ENCODE measurements around the gene TEX13B.

TEX13B gene

GRCh38 chrX:107935664-107936433 is 46.3 kb downstream of the TEX13B start:
- no peak for DNase-seq (ENCODE audit: low spot score)

GRCh38 chrX:107935200-107935599 is 47.0 kb downstream of the TEX13B start:
- no peak for DNase-seq (ENCODE audit: low spot score)

GRCh38 chrX:107934262-107934661 is 47.9 kb downstream of the TEX13B start:
- DNase-seq (ENCODE audit: low spot score) = no peak

Measured in SW480 (cell line).